ENCODE results near the gene ZNF428.
"Not testable (repeated sequence)": the region's sequence is repeated elsewhere in the genome, so short reads cannot be mapped to it uniquely, and the experiment has no call there.

ZNF428 gene

DNA sequence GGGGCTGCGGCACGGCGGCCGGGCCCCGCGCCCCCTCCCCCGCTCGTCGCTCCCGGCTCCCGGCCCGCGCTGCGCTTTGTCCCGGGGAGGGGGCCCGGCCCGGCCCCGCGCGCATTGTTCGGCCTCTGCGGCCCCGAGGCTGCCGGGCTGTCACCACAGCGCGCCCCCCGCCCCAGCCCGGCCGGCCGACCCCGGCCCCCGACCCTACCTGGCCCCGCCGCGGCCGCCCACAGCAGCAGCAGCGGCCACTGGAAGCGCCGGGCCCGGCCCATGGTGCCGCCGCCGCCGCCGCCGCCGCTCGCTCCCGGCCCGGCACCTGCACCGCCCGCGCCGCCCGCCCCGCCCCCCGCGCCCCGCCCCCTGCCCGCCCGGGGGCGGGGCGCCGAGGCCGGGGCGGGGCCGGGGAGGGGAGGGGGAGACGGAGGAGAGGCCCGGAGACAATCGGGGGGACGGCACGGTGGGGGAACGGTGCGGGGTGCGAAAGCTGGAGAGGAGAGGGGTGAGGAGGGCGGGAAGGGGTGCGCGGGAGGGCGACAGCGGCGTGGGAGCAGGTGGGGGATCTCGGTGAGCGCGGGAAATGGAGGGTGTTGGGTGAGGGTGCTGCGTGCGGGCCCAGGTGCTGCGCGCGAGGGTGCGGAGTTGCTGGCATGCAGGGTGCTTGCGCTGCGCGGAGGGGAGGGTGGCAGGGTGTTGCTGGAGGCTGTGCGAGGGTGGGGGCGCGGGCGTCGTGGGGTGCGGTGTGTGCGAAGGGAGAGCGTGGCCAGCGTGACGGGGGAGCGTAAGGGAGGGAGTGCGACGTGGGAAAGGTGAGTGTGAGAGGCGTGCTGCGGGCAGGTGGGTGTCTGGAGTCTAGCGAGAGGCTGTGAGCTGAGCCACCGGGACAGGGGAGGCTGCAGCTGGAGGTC lies 20.3 kb upstream of the ZNF428 start, which contains the start of gene CADM4:
TSS of gene CADM4 (minus strand) at position 332 of the 905 bp plus-strand sequence. CDS start at position 272, 60 bp downstream.
- DNase-seq: peak; percentile 46

DNA sequence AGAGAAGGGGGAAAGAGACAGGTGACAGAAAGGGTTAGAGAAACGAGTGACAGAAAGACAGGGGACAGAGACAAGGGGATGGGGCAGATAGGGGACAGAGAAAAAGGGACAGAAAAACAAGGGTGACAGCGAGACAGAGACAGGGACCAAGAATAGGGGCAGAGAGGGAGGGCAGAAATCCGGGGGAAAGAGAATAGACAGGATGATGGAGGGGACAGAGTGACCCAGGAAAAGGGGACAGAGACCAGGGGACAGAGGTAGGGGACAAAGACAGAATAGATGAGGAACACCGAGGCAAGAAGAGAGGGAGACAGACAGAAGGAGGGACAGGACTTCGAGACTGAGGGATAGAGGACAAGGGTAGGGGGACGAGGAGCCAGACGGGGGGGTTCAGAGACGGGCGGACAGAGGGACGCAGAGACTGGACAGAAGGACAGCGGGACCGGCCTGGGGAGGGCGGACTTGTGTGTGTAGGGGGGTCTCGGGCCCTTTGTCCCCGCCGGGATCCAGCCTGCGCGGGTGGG lies 19.6 kb upstream of the ZNF428 start:
- DNase-seq: no peak

DNA sequence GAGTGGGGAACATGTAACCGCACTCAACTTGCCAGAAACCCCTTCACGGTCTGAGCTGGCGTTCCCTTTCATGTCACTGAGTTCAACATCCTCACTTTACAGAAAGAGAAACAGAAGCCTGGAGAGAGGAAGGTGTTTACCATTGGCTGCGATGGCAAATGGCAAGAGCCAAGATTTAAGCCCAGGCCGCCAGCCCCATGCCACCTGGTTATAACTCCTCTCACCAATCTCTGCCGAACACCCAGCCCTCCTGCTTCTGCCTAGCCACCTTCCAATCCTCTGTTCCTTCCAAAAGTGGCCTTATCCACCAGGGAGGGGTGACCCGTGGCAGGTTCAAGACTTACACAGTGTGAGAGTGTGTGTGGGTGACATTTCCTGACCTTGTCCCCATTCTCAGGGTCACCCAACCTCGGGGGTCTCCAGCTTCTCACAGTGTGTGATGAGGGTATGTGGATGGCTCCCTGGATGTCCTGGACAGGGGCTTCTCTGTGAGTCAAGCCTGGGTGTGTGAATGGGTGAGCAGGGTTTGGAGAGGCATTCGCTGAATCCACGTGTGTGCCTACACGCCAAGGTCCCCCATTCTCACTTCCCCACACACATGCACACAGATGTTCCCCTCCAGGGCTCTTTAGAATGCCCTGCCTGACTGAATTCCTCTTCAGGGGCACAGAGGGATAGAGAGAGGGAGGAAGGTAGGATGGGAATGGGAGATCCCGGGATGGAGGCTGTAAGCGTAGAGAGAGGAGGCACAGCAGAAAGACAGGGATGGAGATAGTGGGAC lies 19.0 kb upstream of the ZNF428 start:
- no peak for DNase-seq

DNA sequence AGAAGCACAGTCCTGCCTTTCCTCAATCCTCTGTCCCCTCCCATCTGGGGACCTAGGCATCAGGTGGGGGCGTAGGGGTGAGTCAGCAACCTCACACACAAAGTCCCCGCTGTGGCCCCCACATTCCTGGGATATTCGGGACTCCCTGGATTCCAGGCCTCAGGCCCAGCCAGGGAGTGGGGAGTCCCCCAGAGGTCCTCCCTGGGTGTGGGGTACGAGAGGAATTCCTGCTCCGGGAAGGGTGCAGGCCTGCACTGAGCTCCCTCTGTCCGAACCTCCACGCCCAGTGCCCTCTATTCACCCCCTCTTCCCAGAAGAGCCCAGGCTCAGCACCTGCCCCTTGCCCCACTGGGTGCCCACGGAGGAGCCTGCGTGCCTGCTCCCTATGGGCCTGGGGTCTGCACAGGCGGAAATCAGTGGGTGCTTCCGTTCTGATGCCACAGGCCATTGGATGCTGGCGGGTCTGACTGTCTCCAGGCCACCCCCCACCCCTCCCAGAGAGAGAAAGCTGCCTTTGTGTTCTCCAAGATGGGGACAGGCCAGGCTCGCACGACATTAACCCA lies 16.8 kb upstream of the ZNF428 start:
- no peak for DNase-seq

DNA sequence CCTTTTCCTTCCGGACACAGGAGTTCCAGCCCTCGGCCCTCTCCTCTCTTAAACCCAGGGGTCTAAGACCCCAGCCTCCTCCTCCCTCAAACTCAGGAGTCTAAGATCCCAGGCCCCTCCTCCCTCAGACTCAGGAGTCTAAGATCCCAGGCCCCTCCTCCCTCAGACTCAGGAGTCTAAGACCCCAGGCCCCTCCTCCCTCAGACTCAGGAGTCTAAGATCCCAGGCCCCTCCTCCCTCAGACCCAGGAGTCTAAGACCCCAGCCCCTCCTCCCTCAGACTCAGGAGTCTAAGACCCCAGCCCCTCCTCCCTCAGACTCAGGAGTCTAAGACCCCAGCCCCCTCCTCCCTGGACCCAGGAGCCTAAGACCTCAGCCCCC lies 16.1 kb upstream of the ZNF428 start:
- not testable (repeated sequence) for DNase-seq

DNA sequence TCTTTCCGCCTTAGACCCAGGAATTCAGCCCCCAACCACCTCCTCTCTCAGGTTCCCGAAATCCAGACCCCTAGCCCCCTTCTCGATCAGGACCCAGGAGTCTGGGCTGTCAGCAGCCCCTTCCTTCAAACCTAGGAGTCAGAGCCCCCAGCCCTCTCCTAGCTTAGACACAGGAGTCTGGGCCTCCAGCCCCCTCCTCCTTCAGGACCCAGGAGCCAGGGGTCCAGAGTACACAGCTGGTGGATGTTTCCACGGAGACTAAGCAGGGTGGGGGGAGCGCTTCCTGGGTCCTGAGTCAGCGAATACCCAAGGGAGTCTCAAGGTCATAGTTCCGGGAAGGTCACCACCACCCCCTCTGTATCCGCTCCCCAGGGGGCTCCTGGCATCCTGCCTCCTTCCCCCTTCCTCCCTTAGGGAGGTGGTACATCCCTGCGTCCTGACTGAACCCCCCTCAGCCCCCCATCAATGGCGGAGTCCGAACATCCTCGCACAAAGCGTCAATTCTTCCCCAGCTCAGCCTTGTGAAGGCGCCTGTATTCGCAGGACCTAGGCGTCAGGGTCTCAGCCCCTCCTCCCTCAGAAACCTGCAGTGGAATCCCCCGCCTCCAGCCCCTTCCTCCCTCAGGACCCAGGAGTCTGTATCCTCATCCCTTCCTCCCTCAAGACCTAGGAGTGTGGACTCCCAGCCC lies 15.6 kb upstream of the ZNF428 start:
- DNase-seq: no peak

DNA sequence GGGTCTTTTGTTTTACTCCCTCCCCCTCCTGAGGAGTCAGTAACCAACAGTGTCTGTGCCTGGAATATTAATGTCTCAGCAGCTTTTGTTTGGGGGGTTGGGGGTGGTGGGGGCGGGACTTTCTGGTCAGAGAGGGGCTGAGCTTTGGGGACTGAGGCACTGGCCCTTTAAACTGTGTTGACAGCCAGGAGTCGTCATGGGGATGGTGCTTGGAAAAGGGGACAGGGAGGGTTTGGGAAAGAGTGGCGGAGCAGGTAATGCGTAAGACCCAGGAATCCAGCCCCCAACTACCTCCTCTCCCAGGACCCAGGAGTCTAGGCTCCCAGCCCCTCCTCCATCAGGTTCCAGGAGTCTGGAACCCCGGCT lies 15.1 kb upstream of the ZNF428 start:
- DNase-seq: no peak

DNA sequence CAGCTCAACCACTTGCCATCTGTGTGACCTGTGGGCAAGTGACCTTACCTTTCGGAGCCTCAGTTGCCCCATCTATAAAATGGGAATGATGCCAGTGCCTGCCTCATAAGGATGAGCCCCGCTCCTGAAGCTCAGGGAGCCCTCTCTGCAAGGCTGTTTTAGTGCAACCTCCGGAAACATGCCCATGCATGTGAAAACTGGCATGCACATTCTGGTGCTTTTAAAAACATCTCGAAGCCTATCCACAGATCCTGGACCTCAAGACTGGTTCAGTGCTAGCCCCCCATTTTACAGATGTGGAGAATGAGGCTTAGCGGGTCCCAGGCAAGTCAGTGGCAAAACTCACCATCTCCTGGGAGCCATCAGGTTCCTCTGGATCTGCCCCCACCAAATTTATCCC lies 14.6 kb upstream of the ZNF428 start:
- DNase-seq: no peak

DNA sequence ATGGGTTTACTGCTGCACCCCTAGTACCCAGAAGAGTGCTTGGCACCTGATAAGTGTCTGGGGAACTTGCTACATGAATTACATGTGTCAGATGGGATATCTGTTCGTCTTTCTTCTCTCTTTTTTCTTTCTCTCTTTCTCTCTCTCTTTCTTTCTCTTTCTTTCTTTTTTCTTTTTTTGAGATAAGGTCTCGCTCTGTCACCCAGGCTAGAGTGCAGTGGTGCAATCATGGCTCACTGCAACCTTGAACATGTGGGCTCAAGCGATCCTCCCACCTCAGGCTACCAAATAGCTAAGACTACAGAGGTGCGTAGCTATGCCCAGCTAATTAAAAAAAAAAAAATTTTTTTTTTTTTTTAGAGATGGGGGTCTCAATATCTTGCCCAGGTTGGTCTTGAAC lies 14.1 kb upstream of the ZNF428 start:
- DNase-seq: no peak

DNA sequence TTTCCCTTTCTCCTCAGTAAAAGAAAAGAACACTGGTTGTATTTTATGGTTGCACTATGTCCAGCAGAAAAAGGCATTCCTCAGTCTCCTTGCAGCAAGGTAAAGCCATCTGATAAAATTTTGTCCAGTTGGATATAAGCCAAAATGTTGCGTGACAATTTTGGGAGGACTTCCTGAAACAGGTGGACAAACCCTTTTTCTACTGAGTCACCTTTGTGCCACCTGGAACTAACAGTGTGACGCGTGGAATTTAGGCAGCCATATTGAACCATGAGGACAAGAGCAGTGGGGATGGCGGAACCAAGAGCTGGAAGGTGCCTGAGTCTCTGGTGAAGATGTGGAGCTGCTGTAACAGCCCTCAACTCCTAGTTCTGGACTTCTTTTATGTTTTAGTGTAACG lies 12.1 kb upstream of the ZNF428 start:
- no peak for DNase-seq

DNA sequence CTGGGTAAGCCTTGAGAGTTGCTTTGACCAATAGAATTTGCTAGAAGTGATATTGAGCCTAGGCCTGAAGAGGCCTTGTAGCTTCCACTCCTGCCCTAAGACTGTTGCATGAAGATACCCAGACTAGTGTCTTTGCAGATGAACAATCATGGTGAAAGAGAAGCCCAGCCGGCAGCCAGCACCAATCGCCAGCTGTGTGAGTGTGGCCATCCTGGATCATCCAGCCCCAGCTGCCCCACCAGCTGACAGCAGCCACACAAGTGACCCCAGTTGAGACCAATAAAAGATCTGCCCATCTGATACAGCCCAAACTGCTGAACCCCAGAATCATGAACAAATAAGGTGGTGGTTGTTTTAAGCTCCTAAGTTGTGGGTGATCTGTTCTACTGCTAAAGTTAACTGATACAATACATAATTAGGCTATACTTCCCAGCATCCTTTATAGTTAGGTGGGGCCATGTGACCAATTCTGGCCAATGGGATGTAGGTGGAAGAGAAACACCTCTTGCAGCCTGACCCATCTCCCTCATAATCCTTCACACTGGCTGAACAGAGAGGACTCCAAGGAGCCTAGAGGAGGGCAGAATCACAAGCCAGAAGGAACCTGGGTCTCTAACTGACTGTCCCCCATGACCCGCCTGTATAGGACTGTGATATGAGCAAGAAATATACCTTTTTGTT lies 9.4 kb upstream of the ZNF428 start:
- DNase-seq: no peak

DNA sequence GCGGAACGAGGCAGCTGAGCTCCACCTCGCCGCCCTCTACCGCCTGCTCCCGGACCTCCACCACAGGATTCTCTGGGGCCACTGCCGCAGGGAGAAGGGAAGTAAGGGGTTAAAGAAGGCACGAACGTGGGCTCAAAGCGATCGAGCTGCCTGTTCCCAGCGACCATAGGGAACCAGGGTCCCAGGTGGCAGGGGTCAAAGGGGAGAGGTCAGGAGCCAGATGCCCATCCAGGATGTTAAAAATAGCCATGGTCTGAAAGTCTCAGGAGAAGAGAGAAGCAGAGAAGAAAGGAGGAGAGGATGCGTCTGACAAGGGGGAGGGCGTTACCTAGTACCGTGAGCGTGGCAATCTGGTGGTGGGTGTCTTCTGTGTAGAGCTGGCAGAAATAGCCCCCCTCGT lies 7.4 kb upstream of the ZNF428 start:
- DNase-seq: no peak

DNA sequence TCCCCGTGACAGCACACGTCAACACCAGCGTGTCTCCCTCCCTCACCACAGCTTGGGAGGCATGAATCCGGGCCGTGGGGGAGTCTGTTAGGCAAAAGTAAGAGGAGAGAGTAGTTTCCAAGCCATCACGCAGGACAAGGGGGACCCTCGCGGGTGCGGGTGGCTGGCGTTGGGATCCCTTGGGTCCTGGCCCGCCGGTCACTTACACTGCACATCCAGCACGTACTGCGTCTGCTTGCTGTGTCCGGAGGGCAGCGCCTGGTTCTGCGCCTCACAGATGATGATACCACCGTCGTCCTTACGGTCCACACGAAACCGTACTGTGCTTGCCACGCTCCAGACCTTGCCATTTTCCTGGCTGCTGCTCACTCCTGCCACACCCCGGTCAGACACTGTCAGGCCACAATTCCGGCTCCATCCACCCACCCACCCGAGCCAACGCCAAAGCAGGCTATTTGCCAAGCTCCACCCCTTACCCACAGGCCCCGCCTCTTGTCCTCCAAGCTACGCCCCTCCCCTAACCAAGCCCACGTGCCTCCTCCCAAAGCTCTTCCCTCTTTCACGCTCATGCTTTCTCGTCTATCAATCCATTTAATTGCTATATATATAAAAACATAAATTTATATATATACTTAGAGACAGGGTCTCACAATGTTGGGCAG lies 6.6 kb upstream of the ZNF428 start:
- DNase-seq: no peak

DNA sequence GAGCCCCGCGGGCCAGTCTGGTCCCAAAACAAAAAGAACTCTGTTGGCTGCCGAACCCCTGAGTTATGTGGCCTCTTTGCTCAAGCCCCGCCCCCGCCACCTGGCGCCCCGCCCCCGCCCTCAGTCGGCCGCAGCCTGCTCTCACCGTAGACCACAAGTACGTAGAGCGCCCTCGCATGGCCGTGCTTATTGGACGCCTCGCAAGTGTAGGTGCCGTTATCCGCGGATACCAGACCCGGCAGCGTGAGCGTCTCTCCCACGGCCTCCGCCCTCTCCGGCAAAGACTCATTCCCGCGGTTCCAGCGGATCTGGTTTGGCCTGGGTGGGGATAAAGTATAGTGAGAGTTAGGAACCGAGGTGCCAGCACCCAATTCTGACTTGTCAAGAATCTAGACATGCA lies 5.5 kb upstream of the ZNF428 start:
- peak; percentile 66 for DNase-seq

DNA sequence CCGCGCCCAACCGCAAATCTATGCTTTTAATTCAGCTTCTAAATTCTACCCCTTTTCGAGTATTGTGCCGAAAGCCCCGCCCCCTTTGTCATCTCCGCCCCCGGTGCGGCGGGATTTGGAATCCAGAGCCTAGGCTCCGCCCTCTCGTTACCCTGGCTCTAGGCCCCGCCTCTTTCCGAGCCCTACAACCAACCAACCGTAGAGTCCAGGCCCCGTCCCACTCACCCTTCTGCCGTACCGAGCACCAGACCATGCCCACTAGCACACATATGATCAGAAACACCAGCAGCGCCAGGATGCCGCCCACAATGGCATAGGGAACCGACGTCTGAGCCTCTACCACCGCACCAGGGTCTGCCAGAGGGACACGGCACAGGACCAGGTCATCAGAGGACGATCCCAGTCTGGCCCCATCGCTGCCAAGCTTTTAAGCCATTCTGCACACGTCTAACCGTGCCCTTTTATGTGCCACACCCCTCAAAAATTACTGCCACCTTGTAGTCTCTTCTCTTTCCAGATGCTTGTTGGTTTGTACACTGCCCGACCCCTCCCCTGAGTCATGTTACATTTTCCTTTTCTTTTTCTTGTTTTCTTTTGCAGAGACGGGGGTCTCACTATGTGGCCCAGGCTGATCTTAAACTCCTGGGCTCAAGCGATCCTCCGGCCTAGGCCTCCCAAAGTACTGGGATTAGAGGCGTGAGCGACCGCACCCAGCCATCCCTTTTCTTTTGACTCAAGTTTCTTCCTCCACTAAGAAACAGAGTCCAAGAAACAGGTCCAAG lies 4.7 kb upstream of the ZNF428 start:
- no peak for DNase-seq

DNA sequence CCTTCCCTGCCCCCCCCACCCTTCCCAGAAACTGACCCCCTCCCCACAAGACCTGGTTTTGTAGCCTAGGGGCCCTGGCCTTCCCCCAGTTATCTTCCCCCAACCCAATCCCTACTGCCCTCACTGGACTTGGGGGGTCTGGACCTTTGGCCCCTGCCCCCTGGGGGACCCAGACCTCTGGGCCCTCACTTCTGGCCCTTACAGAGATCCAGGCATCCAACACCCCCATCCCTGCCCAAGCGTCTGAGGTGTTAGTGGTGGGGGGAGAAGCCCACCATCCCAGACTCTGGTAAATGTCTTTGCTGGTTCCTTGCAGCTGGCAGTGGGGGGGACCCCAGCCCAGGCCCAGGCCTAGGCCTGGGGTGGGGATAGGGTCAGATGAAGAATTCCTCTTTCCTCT lies 3.5 kb upstream of the ZNF428 start:
- no peak for DNase-seq

DNA sequence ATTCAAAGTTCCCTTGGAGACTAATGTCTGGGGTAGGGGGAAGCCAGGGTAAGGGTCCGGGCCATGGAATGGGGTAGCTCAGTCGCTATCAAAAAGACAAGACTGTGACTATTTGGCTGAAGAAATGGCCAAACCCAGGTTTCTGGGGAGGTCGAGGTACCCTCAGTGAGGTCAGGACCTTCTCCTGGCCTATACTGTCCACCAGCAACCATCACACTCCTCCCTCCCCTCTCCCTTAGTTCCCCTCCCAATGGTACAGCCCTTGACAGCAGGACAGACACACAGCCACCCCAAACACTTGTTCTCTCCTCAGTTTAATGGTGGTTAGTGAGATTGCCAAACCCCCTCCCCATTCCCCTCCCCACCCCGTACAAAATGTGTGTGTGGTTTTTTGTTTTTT lies 2.6 kb upstream of the ZNF428 start:
- no peak for DNase-seq

DNA sequence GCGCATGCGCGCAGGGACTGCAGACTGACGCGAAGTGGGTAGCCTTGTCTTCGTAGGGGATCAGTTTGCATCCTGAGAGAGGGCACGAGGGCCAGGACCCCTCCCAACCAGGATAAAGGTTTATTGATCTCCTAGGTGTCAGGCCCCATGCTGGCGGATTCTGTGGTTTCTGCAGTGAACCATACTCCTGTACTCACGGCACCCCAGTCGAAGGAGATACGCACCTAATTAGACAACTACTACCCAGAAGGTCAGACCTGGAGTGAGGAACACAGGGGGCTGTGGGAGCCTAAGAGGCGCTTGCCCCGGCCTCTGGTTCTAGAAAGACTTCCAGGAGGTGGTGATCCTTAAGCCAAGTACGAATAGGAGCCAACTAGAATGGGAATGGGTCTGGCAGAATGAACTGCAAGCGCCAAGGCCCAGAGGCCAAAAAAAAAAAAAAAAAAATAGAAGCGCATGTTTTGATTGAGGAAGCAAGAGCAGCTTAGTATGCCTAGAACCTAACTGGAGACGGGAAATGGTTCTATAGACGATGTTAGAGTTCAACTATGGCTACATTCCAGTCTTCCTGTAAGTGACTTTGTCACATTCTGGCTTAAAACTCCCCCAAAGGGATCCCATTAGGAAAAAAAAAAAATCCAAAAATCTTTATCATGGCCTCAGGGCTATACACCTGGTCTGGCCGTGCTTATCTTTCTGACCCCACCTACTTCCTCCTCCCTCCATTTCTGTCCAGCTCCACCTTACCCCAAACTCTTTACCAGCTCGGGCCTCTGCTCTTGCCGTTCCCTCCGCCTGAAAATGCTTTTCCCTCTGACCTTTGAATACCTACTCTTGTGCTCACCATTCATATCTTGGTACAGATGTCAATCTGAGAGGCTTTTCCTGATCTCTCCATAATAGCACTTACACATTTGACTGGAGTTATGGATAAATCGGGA lies 902 bp upstream of the ZNF428 start:
- no peak for DNase-seq

DNA sequence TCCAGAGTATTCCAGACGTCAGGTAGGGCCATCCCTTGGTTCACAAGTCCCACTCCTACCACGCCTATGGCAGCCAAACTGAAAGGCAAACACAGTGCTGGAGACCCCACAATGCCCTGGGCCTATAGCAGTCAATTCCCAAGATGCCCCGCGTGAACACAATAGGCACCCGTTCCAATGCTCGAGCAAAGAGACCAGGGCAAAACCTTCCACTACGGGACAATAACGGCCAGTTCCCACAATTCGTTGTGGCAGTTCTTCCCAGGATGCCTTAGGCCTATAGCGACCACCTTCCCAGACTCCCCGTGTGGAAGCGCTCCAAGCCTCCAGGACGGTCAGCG lies 538 bp downstream of the ZNF428 start:
- no peak for DNase-seq

DNA sequence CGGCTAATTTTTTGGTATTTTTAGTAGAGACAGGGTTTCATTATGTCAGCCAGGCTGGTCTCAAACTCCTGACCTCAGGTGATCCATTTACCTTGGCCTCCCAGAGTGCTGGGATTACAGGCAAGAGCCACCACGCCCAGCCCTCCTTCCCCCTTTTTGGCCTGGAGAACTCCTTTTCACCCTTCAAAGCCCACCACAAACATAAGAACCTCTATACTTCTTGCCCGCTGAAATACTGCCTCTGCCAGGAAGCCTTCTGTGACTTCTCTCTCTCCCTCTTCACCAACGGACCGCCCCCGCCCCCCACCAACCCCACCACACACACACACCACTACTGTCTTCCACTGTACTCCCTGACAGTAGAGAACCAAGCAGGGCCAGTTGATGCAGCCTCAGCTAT lies 2.5 kb downstream of the ZNF428 start:
- DNase-seq: no peak

Measured in femur (tissue), 1 donor.